ENCODE measurements around the gene APOL1. TPM values are rescaled to one million over a fixed set of nuclear protein-coding genes. Genes with fewer than 3 reads are reported as not detected.
"Not testable (repeated sequence)": the region's sequence is repeated elsewhere in the genome, so short reads cannot be mapped to it uniquely, and the experiment has no call there.

APOL1 gene
- total RNA-seq, 1 experiment from 2014 or later, result 6.2 TPM

DNA sequence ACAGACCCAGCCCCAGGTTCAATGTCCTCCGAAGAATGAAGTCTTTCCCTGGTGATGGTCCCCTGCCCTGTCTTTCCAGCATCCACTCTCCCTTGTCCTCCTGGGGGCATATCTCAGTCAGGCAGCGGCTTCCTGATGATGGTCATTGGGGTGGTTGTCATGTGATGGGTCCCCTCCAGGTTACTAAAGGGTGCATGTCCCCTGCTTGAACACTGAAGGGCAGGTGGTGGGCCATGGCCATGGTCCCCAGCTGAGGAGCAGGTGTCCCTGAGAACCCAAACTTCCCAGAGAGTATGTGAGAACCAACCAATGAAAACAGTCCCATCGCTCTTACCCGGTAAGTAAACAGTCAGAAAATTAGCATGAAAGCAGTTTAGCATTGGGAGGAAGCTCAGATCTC lies 14.1 kb downstream of the APOL1 start:
- no peak for DNase-seq (ENCODE audit: low read depth)

GRCh38 chr22:36267896-36268485 lies 15.1 kb downstream of the APOL1 start:
- no peak for DNase-seq (ENCODE audit: low read depth)

- DNase-seq (ENCODE audit: low read depth), result not testable (repeated sequence)
These were observed 18.3 kb downstream of the APOL1 start for GRCh38 chr22:36271231-36271630.

- not testable (repeated sequence) for DNase-seq (ENCODE audit: low read depth)
These were observed 19.0 kb downstream of the APOL1 start for GRCh38 chr22:36271951-36272350.

DNA sequence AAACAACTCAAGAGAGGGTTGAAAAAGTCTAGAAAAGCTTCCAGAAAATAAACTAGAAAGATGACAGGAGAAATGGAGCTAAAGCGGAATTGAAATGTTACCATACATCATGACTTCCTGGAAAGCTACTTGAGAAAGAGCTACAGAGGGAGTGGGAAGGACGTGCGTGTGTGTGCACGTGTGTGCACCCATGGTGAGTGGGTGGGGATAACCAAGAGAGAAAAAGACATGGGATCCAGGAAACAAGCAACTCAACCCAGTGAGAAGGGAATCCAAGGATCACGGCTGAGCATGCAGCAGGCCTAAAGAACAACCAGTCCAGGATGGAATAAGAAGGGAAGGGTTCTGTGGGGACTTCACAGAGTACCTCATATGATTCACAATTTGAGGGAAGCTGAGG lies 21.6 kb downstream of the APOL1 start:
- DNase-seq (ENCODE audit: low read depth), result no peak

DNA sequence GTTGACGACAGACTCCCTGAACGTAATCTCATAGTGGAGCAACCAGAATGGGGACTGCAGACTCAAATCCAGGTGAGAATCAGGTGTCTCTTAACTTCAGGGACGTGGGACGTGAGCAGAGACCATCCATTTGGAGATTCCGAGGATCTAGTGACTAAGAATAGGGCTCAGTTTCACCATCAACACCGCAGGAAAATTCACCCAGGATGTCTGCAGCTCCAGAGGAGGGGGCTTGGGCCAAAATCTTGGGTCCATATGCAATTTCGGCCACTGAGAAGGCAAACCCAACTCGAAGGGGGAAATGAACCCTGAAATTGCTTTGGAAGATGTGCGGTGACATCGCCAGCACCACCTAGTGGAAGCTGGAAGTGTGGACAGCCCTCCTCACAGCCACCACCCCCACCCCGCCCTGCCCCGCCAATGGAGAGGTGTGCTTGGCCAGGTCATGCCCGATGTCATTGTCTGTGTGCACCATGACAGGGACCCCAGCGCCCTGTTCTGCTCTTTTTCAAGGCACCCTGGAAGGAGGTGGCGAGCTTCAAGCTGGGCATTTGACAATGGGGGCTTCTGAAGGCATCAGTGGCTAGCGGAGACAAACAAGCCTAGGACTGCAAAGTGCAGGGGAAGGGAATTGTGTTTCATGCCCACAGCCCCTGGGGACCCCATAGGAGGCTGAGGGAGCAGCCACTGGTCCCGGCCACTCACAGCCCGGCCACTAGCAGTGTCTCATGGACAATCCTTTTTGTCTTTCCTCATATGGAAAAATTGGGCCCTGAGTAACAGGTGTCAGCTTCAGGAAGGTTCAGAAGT lies 24.8 kb downstream of the APOL1 start:
- peak; percentile 50 for DNase-seq (ENCODE audit: low read depth)

GRCh38 chr22:36279219-36279666 lies 26.3 kb downstream of the APOL1 start:
- DNase-seq (ENCODE audit: low read depth), result no peak

DNA sequence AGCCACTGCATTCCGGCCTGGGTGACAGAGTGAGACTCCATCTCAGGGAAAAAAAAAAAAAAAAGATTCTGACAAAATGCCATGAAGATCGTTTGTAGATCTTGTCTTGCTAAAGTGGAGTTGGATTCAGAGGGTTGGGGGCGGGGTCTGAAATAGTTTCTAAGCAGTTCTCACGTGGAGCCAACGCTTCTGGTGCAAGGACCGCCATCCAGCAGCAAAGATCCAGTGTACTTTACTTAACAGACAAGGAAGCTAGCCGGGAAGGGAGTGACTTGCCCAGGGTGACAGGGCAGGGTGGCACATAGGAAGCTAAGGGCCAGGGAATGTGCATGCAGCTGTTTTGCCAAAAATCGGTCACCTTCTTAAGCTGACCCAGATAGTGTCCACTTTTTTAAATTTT lies 27.4 kb downstream of the APOL1 start:
- no peak for DNase-seq (ENCODE audit: low read depth)

GRCh38 chr22:36281781-36282327 lies 28.9 kb downstream of the APOL1 start:
- no peak for DNase-seq (ENCODE audit: low read depth)

GRCh38 chr22:36282328-36282831 lies 29.4 kb downstream of the APOL1 start:
- no peak for DNase-seq (ENCODE audit: low read depth)

GRCh38 chr22:36284171-36284571 lies 31.2 kb downstream of the APOL1 start:
- no peak for DNase-seq (ENCODE audit: low read depth)

DNA sequence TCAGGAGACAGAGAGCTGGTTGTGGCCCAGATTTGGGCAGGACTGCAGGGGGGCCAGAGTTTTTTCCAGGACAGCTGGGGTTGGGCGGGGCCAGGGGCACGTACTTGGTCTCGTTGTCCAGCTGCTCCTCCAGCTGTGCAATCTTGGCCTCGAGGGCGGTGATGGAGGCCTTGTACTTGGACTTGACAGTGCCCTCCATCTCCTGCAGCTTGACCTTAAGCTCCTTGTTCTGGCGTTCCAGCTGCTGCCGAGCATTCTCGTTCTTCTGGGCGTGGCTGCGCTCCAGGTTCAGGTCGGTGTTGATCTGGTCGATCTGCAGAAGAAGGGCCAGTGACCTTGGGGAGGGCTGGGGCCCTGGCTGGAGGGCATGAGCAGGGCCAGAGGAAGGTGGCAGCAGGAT lies 32.1 kb downstream of the APOL1 start:
- no peak for DNase-seq (ENCODE audit: low read depth)

- DNase-seq (ENCODE audit: low read depth), result no peak
These were observed 32.6 kb downstream of the APOL1 start for GRCh38 chr22:36285545-36285944.

- DNase-seq (ENCODE audit: low read depth), result peak; percentile 59
These were observed 33.4 kb downstream of the APOL1 start for GRCh38 chr22:36286096-36286957.

GRCh38 chr22:36287881-36288515 lies 35.1 kb downstream of the APOL1 start:
- no peak for DNase-seq (ENCODE audit: low read depth)

- DNase-seq (ENCODE audit: low read depth), result no peak
These were observed 35.9 kb downstream of the APOL1 start for GRCh38 chr22:36288571-36289405.

DNA sequence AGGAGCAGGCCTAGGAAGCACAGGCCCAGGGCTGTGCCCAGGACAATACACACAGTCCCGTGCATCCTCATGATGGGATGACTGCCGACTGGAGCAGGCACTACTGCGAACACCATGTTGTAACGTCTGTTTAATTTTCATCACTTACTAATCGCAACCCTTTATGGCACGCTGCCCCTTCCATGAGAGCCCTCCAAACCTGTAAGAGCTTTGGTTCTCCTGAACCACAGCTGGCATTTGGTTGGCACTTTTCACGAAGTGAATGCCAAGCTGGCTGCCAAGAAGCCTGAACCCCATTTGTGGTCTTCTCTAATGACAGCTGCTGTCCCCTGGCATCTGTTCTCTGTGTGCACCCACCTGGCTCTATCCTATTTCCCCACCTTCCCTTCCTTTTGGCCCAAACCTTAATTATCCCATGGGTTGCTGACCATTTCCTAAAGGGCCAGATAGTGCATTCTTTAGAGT lies 36.5 kb downstream of the APOL1 start:
- DNase-seq (ENCODE audit: low read depth), result no peak

- DNase-seq (ENCODE audit: low read depth), result not testable (repeated sequence)
These were observed 37.0 kb downstream of the APOL1 start for GRCh38 chr22:36289948-36290371.

- not testable (repeated sequence) for DNase-seq (ENCODE audit: low read depth)
These were observed 37.6 kb downstream of the APOL1 start for GRCh38 chr22:36290391-36291075.

All from RPMI7951 (cell line).